AG04449 (cell line): ENCODE data around the gene KIF26B.
"Not testable (repeated sequence)": the region's sequence is repeated elsewhere in the genome, so short reads cannot be mapped to it uniquely, and the experiment has no call there.

ENCODE experiments used
- CTCF ChIA-PET: fragments of 350-600 bp; formaldehyde crosslinking; extraction: SDS; loops from one replicate; lab custom pipeline; 2021; ENCODE audit warnings: antibody characterized with exemption; lab: Yijun Ruan, JAX
- POLR2A ChIA-PET: fragments of 400-600, 350-600 bp; formaldehyde crosslinking; extraction: SDS; loops from one replicate; lab custom pipeline; 2020; ENCODE audit warnings: antibody characterized with exemption, inconsistent platforms; lab: Yijun Ruan, JAX
- DNase-seq: peaks from one replicate; pipeline ENCODE4 v3.0.0-alpha.2; 2010; ENCODE audit warnings: low read depth, low spot score
- H3K4me3 ChIP-seq: 2 replicates; pipeline ENCODE4 v1.5.1; 2011; ENCODE audit warnings: low read depth, mild to moderate bottlenecking, control low read depth, low read length
- CTCF ChIP-seq: IDR thresholded peaks from one replicate; pipeline ENCODE4 v1.5.1; 2011; ENCODE audit warnings: mild to moderate bottlenecking, moderate library complexity, low read length, control low read depth, inconsistent platforms; ENCODE audit not compliant: insufficient read depth; ENCODE audit errors: missing control alignments

Gene KIF26B

GRCh38 chr1:245693116-245693793 lies 538.5 kb downstream of the KIF26B start:
- POLR2A ChIA-PET = no interaction called here

GRCh38 chr1:245693941-245694752 lies 539.4 kb downstream of the KIF26B start:
- TF ChIP-seq CTCF = no peak
- H3K4me3 ChIP-seq = no peak overlapping the region
- POLR2A ChIA-PET = no interaction called here
- CTCF ChIA-PET = interaction anchor here (1.0 to 1.8 kb wide), 2 partner anchors 10 to 21 kb away, joined by 3 to 4 read pairs; no protein-coding TSS in a partner anchor
- no peak for DNase-seq

More at GRCh38 chr1:245693116-245693793, 538.5 kb downstream of the KIF26B start:
- no peak overlapping the region for H3K4me3 ChIP-seq
- no peak for DNase-seq
- CTCF ChIA-PET = interaction anchor here (1.0 to 1.8 kb wide), 2 partner anchors 11 to 22 kb away, joined by 3 to 4 read pairs; no protein-coding TSS in a partner anchor
- TF ChIP-seq CTCF = no peak

DNA sequence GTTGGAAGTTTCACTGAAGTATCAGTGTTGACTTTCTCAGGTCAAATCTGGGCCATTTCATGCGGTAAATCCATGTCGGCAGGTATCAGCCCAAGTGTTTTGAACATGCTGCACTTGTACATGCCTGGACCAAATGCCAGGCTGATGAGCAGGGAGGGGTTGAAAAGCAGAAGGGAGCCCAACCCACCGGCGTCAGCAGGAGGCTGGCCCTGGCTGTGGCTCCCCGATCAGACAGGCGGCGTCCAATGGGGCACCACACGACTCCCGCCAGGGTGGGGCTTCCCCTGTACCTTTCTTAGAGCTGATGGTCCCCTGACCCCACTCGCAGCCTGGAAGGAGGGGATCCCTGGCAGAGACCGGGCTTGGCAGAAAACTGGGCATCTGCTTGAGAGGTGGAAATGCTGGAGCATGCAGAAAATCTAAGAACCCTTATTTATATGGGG lies 540.0 kb downstream of the KIF26B start:
- CTCF ChIA-PET = no interaction called here
- no peak for DNase-seq
- POLR2A ChIA-PET = no interaction called here
- H3K4me3 ChIP-seq = no peak overlapping the region
- no peak for TF ChIP-seq CTCF

DNA sequence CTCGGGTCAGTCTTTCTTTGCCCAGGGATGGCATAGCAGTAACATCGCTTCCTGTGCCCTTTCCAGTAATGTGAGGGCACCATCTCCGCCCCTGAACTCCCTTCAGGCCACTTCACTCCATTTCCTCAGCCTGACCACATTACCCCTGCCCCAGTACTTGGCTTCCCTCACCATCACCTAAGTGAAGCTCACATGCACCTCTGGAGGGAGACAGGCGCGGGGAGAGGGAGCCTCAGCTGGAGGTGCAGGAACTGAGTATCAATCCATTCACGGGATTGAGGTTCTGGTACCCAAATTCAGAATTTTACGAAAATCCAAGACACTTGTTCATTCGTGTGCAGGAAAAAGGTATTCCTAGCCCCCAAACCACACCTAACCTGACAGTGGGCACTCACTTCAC lies 540.4 kb downstream of the KIF26B start:
- TF ChIP-seq CTCF = no peak
- H3K4me3 ChIP-seq = no peak overlapping the region
- CTCF ChIA-PET = interaction anchor here (0.9 kb wide), 1 partner anchor 9 kb away, joined by 3 read pairs; no protein-coding TSS in a partner anchor
- POLR2A ChIA-PET = no interaction called here
- DNase-seq = no peak

DNA sequence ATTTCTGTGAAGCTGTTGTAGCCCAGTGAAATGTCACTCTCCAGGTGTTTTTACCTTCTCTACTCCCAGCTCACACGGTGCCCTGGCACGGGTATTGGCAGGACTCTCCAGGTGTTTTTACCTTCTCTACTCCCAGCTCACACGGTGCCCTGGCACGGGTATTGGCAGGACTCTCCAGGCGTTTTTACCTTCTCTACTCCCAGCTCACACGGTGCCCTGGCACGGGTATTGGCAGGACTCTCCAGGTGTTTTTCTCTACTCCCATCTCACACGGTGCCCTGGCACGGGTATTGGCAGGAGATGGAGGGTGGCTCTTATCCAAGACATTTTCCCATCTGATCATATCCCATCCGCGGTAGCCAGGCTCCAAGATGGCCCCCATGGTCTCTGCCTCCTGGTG lies 540.9 kb downstream of the KIF26B start:
- POLR2A ChIA-PET, DNase-seq, H3K4me3 ChIP-seq: not testable (repeated sequence)
- CTCF ChIA-PET = interaction anchor here (0.9 kb wide), 1 partner anchor 9 kb away, joined by 3 read pairs; no protein-coding TSS in a partner anchor

- TF ChIP-seq CTCF = no peak
- H3K4me3 ChIP-seq = no peak overlapping the region
- ChIA-PET CTCF (no interaction called here), POLR2A (interaction anchor here (0.6 kb wide), 2 partner anchors 259 to 612 kb away, joined by 3 read pairs; no protein-coding TSS in a partner anchor)
- no peak for DNase-seq
Observed at GRCh38 chr1:245698116-245698515, 543.3 kb downstream of the KIF26B start.
